GM21447 (cell line): Measurements from ENCODE around the gene MMP26.
"Not testable (repeated sequence)": the region's sequence is repeated elsewhere in the genome, so short reads cannot be mapped to it uniquely, and the experiment has no call there.

ENCODE experiments used
- ATAC-seq: cut with Tn5 transposase; IDR thresholded peaks from one replicate; pipeline ENCODE4 v1.9.1; 2021; ENCODE audit not compliant: unreplicated experiment

The MMP26 gene

GRCh38 chr11:4722616-4723534 is 18.3 kb downstream of the MMP26 start:
- ATAC-seq = not testable (repeated sequence)

- no peak for ATAC-seq
Observed at GRCh38 chr11:4727171-4727570, 22.6 kb downstream of the MMP26 start.

GRCh38 chr11:4740735-4741134 is 36.2 kb downstream of the MMP26 start:
- no peak for ATAC-seq

- ATAC-seq = no peak
Observed at GRCh38 chr11:4748438-4748837, 43.9 kb downstream of the MMP26 start.

GRCh38 chr11:4751201-4751600 is 46.6 kb downstream of the MMP26 start:
- ATAC-seq = no peak
